Heart left ventricle (tissue), 16 donors: ENCODE data around the gene LSP1. TPM values are rescaled to one million over a fixed set of nuclear protein-coding genes. Genes with fewer than 3 reads are reported as not detected.
A peak's percentile ranks its signal among the peaks of the same experiment; 100 is the strongest.

ENCODE experiments used
- ATAC-seq, 4 donors: fragments of 200-7000 bp; cut with Tn5 transposase; one replicate each; pipeline ENCODE4 v1.9.1; 2020 to 2022; ENCODE audit warnings: moderate library complexity in 4 of 4, mild to moderate bottlenecking in 3 of 4, moderate number of reproducible peaks in 1 of 4
- DNase-seq, 5 donors: peaks; one replicate each; pipeline ENCODE4 v3.0.0-alpha.2; 2020
- H3K27ac ChIP-seq, 12 donors: fragments of 200-600 bp; sonication (generic) in 4 of 12; one replicate each; pipeline versions ENCODE4 v1.5.0 to v1.8.0; 2016 to 2022; ENCODE audit warnings: mild to moderate bottlenecking in 2 of 12
- H3K27me3 ChIP-seq, 9 donors: fragments of 200-600 bp; sonication (generic) in 2 of 9; one replicate each; pipeline versions ENCODE4 v1.5.1 to v1.8.0; 2016 to 2022; ENCODE audit warnings: mild to moderate bottlenecking in 3 of 9
- H3K36me3 ChIP-seq, 9 donors: fragments of 200-600 bp; sonication (generic) in 2 of 9; one replicate each; pipeline versions ENCODE4 v1.5.0 to v1.8.0; 2018 to 2022; ENCODE audit warnings: mild to moderate bottlenecking in 2 of 9
- H3K4me1 ChIP-seq, 12 donors: fragments of 200-600 bp; sonication (generic) in 4 of 12; one replicate each; pipeline versions ENCODE4 v1.5.0 to v1.8.0; 2016 to 2022; ENCODE audit warnings: mild to moderate bottlenecking in 3 of 12
- H3K4me3 ChIP-seq, 12 donors: fragments of 200-600 bp; sonication (generic) in 4 of 12; one replicate each; pipeline versions ENCODE4 v1.5.0 to v1.8.0; 2017 to 2022; ENCODE audit warnings: mild to moderate bottlenecking in 9 of 12, moderate library complexity in 4 of 12
- H3K9me3 ChIP-seq, 12 donors: fragments of 200-600 bp; sonication (generic) in 4 of 12; one replicate each; pipeline versions ENCODE4 v1.5.0 to v1.8.0; 2016 to 2022; ENCODE audit warnings: mild to moderate bottlenecking in 1 of 12
- CTCF ChIP-seq, 12 donors: fragments of 200-600 bp; sonication (generic) in 4 of 12; IDR thresholded peaks; one replicate each; pipeline versions ENCODE4 v1.5.0 to v1.8.0; 2018 to 2022; ENCODE audit warnings: antibody characterized with exemption in 12 of 12, mild to moderate bottlenecking in 5 of 12
- POLR2A ChIP-seq, 2 donors: fragments of 450-650 bp; IDR thresholded peaks; one replicate each; pipeline ENCODE4 v1.6.1; 2017; ENCODE audit warnings: antibody characterized with exemption in 2 of 2, mild to moderate bottlenecking in 2 of 2, moderate library complexity in 2 of 2
- WGBS, 4 donors: extraction: QIAGEN DNeasy Blood & Tissue Kit in 2 of 4; methylation state at CpG; one replicate each; pipeline versions ENCODE4 v1.1.5 to v1.1.7; 2013 to 2018; 5-methylcytosine and 5-hydroxymethylcytosine counted together
- intact Hi-C, 10 donors: fragments of 100-400 bp; cut with DNase I; formaldehyde crosslinking; loops; one replicate each; pipeline versions ENCODE4 v1.11.1 to v1.14.2; 2022
- polyA plus RNA-seq, 2 donors: library from polyadenylated mRNA; stranded (reverse); fragments of 200-250 nt; gene quantifications; one replicate each; pipeline ENCODE4 v1.2.3, GENCODE V29; 2013
- total RNA-seq, 9 donors: library from RNA; depleted of rRNA in 2 of 9; stranded (reverse); fragments of >200 nt in 2 of 9; fragmentation: NEBNext Ultra II Directional in 3 of 9; extraction: Animal tissue kit (Norgen Biotek cat#: 25700) in 3 of 9; gene quantifications; one replicate each; pipeline versions ENCODE4 v1.1.0 to v1.2.4, GENCODE V29; 2016 to 2023
- donor health status: ischemic (EF 13 %, LVEDD 7.1; RV severe dilation, severe dysfunction).
- donor health status: healthy with polysubstance abuse.
- donor health status: DM: no; HTN: yes; CAD: no.
- donor health status: DM: no; HTN: no; CAD: no.
- donor health status: ischemic (EF 25% LVEDD 6.9; RV normal size, moderate dysfunction).
- donor health status: ischemic (EF 25% LVEDD 5.7; RV mildly dilated, moderate dysfunction).
- donor health status: healthy.
- donor health status: DM: yes; HTN: yes; CAD: no.
- donor health status: ischemic (EF 35%, LVEDD 5.7; RV mildly dilated, moderate dysfunction).
- donor health status: nonischemic (EF 11% LVEDD 7.7; RV severe dilation, severe dysfunction).
- donor health status: DM: yes; HTN: yes; CAD: no.
- donor health status: PGD.
- donor health status: ischemic (EF 29% LVEDD 5.4; RV normal size, mild dysfunction).
- donor health status: nonischemic (EF 23%, LVEDD 6.1; RV moderate dilation, normal function).

The LSP1 gene
- total and polyA plus RNA-seq, 11 donors, result 10.0 to 86.8 (median 16.4) TPM

DNA sequence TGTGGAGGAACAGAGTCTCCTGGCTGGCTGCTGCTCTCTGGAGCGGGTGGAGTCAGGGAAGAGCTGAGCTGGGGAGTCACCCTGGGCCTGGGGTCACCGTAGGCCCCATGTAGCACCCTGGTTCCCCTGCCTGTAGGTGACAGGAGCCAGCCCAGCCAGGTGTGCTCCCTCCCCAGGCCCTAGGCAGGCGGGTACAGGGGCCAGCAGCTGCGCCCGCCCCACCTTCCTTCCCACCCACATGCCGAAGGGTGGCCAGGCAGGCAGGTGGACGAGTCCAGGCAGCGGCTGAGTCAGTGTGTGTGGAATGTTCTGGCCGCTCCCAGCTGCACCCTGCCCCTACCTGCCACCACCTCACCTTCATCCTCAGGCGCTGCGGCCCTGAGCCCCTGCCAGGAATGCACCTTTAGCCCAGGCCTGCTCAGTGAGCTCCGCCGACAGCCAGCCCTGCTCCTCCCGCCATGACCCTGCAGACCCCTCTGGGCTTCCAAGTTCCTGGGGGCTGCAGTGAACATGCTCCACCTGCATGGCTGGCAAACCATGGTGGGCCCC lies 18.7 kb upstream of the LSP1 start:
- Histone ChIP-seq H3K9me3 (no peaks in the 10 kb centered on the region), H3K36me3 (no peaks in the 10 kb centered on the region), H3K27ac (no peak overlapping the region), H3K27me3 (peaks cover 0 to 18% (median 0%) of the 10 kb centered on the region in 9 donors), H3K4me3 (no peak overlapping the region), H3K4me1 (peaks cover 0 to 29% (median 12%) of the 10 kb centered on the region in 12 donors)
- no peak for ATAC-seq
- TF ChIP-seq POLR2A (IDR thresholded peaks at IDR 0.05) (no peak), CTCF (IDR thresholded peaks at IDR 0.05) (no peak)
- WGBS, 4 donors, result 92 to 97% (median 94%) methylated on average over 4 to 14 of the region's 14 CpGs
- intact Hi-C loops, result loop anchor here in 3 of 10 donors (2.0 to 5.0 kb wide), 3 partner anchors 181 to 318 kb away; no protein-coding TSS in a partner anchor
- peak in 3 of 5 donors; percentile 16 to 61 (median 19) for DNase-seq

DNA sequence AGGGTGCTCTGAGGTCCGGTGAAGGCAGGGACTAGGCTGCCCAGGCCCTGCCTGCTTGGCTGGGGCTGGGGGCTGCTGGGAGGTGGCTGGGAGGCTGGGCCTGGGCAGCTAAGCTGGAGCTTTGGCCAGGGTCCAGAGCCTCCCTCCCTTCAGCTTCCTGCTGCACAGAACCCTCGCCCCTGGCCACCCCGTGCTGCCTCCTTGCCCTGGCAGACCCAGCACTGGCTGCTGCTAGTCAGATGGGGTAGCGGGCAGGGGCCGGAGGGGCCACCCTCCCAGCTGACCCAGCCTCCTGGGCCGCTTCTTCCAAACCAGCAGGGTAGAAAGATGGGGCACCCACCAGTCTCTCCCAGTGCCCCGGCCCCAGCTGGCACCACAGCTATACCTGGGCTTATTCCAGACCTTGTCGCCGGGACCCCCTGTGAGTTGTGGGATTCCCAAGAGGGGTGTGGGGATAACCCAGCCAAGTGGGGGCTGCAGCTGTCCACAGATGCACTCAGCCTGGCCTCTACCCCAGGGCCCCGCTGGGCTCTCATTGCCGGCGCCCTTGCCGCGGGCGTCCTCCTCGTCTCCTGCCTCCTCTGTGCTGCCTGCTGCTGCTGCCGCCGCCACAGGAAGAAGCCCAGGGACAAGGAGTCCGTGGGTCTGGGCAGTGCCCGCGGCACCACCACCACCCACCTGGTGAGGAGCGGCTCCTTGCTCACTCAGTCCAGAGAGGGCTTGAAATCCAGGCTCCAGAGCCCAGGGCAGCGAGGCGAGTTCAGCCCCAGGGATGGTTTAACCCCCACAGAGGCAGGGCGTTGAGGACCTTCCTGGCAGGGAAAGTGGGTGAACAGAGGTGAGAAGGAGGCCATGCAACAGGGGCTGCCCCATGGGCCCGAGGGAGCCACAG lies 17.9 kb upstream of the LSP1 start, which contains the start of gene SYT8:
Gene SYT8, plus strand, starts transcription at position 212 of the 892 bp plus-strand sequence. Its CDS starts 116 bp downstream, at position 328.
- DNase-seq (peak in 3 of 5 donors; percentile 20 to 56 (median 24)), ATAC-seq (no peak)
- intact Hi-C loops, result loop anchor here in 5 of 10 donors (2.0 to 5.0 kb wide), 6 partner anchors 47 to 317 kb away; partner anchors contain the start of genes PRR33 (in 1 of the 5) and TNNT3 (in 1 of the 5)
- no peaks in the 10 kb centered on the region for H3K36me3 ChIP-seq
- no peak within 1 kb of the TSS for H3K27ac ChIP-seq
- H3K27me3 ChIP-seq, result peaks cover 0 to 18% (median 0%) of the 10 kb centered on the region in 9 donors
- H3K4me1 ChIP-seq, result peaks cover 0 to 37% (median 13%) of the 10 kb centered on the region in 12 donors
- WGBS, 4 donors, result 83 to 89% (median 87%) methylated on average over 20 to 26 of the region's 26 CpGs
- H3K9me3 ChIP-seq, result no peaks in the 10 kb centered on the region
- no peak for TF ChIP-seq CTCF (IDR thresholded peaks at IDR 0.05)
- no peak for TF ChIP-seq POLR2A (IDR thresholded peaks at IDR 0.05)
- no peak within 1 kb of the TSS for H3K4me3 ChIP-seq

- ATAC-seq (no peak), DNase-seq (peak in 3 of 5 donors; percentile 16 to 34 (median 23))
- peaks cover 0 to 15% (median 0%) of the 10 kb centered on the region in 9 donors for H3K27me3 ChIP-seq
- TF ChIP-seq CTCF (IDR thresholded peaks at IDR 0.05) (no peak), POLR2A (IDR thresholded peaks at IDR 0.05) (no peak)
- peaks cover 0 to 43% (median 13%) of the 10 kb centered on the region in 12 donors for H3K4me1 ChIP-seq
- no peaks in the 10 kb centered on the region for H3K36me3 ChIP-seq
- no peak overlapping the region for H3K4me3 ChIP-seq
- no peak overlapping the region for H3K27ac ChIP-seq
- H3K9me3 ChIP-seq, result no peaks in the 10 kb centered on the region
- intact Hi-C loops, result loop anchor here in 5 of 10 donors (2.0 to 5.0 kb wide), 7 partner anchors 47 to 315 kb away; partner anchors contain the start of genes PRR33 (in 1 of the 5) and TNNT3 (in 1 of the 5)
- 89 to 93% (median 91%) methylated on average over 5 to 12 of the region's 12 CpGs for WGBS, 4 donors
Measured at GRCh38 chr11:1835671-1836010, 17.2 kb upstream of the LSP1 start.
